Retinal pigment epithelial cell (primary cell): Measurements from ENCODE around the gene INTS14.

Experiments used
- DNase-seq: peaks from one replicate; pipeline ENCODE4 v3.0.0-alpha.2; 2010; ENCODE audit warnings: low read depth
- H3K4me3 ChIP-seq: 2 replicates; pipeline ENCODE4 v1.5.1; 2011; ENCODE audit warnings: mild to moderate bottlenecking, low read length, control low read depth, moderate library complexity
- CTCF ChIP-seq: conservative IDR thresholded peaks from 2 replicates; pipeline ENCODE4 v1.5.1; 2011; ENCODE audit warnings: low read depth, low read length, control low read depth, inconsistent platforms

Gene INTS14

DNA sequence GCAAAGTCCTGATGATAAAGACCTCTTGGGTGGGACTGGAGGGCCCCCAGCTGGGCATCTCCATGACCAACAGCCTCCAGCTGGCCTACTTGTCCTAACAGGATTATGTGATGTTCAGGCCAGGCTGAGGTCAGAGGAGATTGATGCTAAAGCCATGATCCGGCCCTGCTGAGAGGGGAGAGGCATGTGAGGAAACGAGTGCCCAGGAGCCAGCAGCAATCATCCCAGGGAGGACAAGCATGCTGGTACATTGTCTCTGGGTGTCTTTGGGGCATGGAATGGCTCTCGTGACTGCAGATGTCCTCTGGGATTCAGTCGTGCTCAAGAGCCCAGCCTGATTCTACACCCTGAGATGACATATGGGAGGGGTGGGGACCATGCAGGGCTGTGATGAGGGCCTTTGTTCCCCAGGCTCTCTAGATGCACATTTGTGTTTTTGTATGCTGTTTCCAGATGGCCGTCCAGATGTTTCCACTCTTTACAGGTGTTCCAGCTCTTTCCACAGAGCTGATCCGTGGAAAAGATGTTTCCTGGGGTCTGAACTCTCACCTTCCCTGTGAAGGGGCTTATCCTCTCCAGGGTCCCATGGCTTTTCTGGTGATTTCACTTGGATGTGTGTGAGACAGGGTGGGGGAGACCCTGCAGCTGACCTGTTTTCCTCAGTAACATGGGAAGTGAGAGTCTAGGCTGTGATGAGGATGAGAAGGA lies 31.0 kb upstream of the INTS14 start:
- no peak overlapping the region for H3K4me3 ChIP-seq
- DNase-seq: no peak
- no peak for TF ChIP-seq CTCF

GRCh38 chr15:65639509-65639908 lies 28.6 kb upstream of the INTS14 start:
- no peak for DNase-seq
- TF ChIP-seq CTCF: no peak
- H3K4me3 ChIP-seq: no peak overlapping the region

GRCh38 chr15:65638681-65639089 lies 27.8 kb upstream of the INTS14 start:
- peak; percentile 85 for TF ChIP-seq CTCF
- H3K4me3 ChIP-seq: no peak overlapping the region
- peak; percentile 19 for DNase-seq

GRCh38 chr15:65638109-65638508 lies 27.2 kb upstream of the INTS14 start:
- no peak overlapping the region for H3K4me3 ChIP-seq
- no peak for TF ChIP-seq CTCF
- DNase-seq: no peak

GRCh38 chr15:65634356-65634755 lies 23.4 kb upstream of the INTS14 start:
- no peak for TF ChIP-seq CTCF
- DNase-seq: no peak
- no peak overlapping the region for H3K4me3 ChIP-seq

GRCh38 chr15:65633752-65634151 lies 22.8 kb upstream of the INTS14 start:
- no peak overlapping the region for H3K4me3 ChIP-seq
- TF ChIP-seq CTCF: no peak
- DNase-seq: no peak

GRCh38 chr15:65632780-65633375 lies 21.9 kb upstream of the INTS14 start:
- no peak for DNase-seq
- no peak overlapping the region for H3K4me3 ChIP-seq

More at GRCh38 chr15:65632780-65633375, 21.9 kb upstream of the INTS14 start:
- no peak for TF ChIP-seq CTCF
